GM19035 (cell line): ENCODE data around the gene RTN4RL2.

ENCODE experiments used
- ATAC-seq: cut with Tn5 transposase; IDR thresholded peaks from one replicate; pipeline ENCODE4 v1.9.1; 2021; ENCODE audit not compliant: unreplicated experiment

Gene RTN4RL2

GRCh38 chr11:57460022-57460757 lies at the start of gene RTN4RL2:
Gene RTN4RL2, plus strand, starts transcription at chr11:57460528. Its CDS starts 338 bp downstream, at chr11:57460866.
- no peak for ATAC-seq

GRCh38 chr11:57413681-57414080 lies 46.6 kb upstream of the RTN4RL2 start:
- no peak for ATAC-seq

GRCh38 chr11:57414612-57415212 lies 45.6 kb upstream of the RTN4RL2 start:
- no peak for ATAC-seq

- ATAC-seq: no peak
These were observed 43.9 kb upstream of the RTN4RL2 start for GRCh38 chr11:57416436-57416835.

- ATAC-seq: no peak
These were observed 43.3 kb upstream of the RTN4RL2 start for GRCh38 chr11:57417056-57417455.

GRCh38 chr11:57418131-57418530 lies 42.2 kb upstream of the RTN4RL2 start:
- no peak for ATAC-seq

GRCh38 chr11:57419146-57419545 lies 41.2 kb upstream of the RTN4RL2 start:
- ATAC-seq: no peak

GRCh38 chr11:57421066-57421465 lies 39.3 kb upstream of the RTN4RL2 start:
- ATAC-seq: no peak

GRCh38 chr11:57421805-57422204 lies 38.5 kb upstream of the RTN4RL2 start:
- ATAC-seq: no peak

- no peak for ATAC-seq
These were observed 37.7 kb upstream of the RTN4RL2 start for GRCh38 chr11:57422669-57423068.

GRCh38 chr11:57424137-57424791 lies 36.1 kb upstream of the RTN4RL2 start:
- ATAC-seq: no peak

GRCh38 chr11:57424792-57425564 lies 35.4 kb upstream of the RTN4RL2 start:
- peak; percentile 90 for ATAC-seq

- ATAC-seq: no peak
These were observed 34.5 kb upstream of the RTN4RL2 start for GRCh38 chr11:57425565-57426438.

GRCh38 chr11:57426439-57426928 lies 33.8 kb upstream of the RTN4RL2 start:
- ATAC-seq: no peak

GRCh38 chr11:57426929-57427726 lies 33.2 kb upstream of the RTN4RL2 start, which contains the start of gene SLC43A3:
Gene SLC43A3, minus strand, starts transcription at chr11:57427121. Its CDS starts 949 bp downstream, at chr11:57426172.
- ATAC-seq: peak; percentile 57

GRCh38 chr11:57427727-57428082 lies 32.6 kb upstream of the RTN4RL2 start:
- ATAC-seq: no peak

GRCh38 chr11:57428643-57429042 lies 31.7 kb upstream of the RTN4RL2 start:
- no peak for ATAC-seq

- ATAC-seq: no peak
These were observed 30.4 kb upstream of the RTN4RL2 start for GRCh38 chr11:57429946-57430345.

- no peak for ATAC-seq
These were observed 29.4 kb upstream of the RTN4RL2 start for GRCh38 chr11:57430952-57431351.
